ENCODE data around the gene EHMT1. TPM values are rescaled to one million over a fixed set of nuclear protein-coding genes. Genes with fewer than 3 reads are reported as not detected.
A peak's percentile ranks its signal among the peaks of the same experiment; 100 is the strongest.

EHMT1 gene
- 38.3 and 47.4 TPM in 2 replicates for total RNA-seq

DNA sequence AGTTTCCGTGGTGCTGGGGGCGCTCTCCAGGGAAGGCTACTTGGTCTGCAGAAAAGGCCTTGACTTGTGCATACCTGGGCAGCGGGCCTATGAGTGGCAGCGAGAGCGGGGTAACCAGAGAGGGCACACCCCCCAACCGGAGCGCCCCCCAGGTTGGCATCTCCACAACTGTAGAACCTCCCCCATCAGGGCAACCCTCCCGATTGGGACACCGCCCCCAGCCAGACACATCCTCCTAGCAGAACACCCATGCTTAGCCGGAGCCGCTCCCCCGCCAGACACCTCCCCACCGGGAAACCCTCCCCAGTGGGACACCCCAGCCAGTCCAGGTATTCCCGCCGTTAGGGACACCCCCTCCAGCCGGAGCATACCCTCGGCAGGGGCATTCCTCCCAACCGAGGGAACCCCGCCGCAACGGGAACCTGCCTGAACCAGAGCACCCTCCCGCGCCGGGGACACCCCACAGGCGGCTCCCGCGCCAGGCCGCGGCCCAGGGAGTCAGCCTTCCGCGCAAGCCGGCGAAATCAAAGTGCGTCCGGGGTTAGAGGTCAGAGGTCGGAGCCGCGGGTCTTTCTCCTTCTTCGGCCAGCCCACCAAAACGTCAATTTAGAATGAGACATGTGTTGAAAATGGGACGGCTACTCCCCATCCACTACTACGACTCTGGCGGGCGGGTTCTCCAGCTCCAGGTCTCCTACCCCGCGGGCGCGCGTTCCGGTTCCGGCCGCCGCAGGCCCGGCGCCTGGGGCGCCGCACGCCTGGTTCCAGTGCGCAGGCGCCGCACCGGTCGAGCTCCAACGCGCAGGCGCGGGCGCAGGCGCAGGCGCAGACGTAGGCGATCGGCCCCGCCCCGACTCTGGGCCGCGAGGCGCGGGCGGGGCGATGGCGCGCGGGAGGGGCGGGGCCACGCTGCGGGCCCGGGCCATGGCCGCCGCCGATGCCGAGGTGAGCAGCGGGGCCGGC, at the start of gene EHMT1:
TSS of gene EHMT1 (plus strand) at position 901 of the 963 bp plus-strand sequence. CDS start at position 925, 24 bp downstream.
- peak; percentile 66 to 87 for DNase-seq (ENCODE audit: low read depth in 2 of 2)

DNA sequence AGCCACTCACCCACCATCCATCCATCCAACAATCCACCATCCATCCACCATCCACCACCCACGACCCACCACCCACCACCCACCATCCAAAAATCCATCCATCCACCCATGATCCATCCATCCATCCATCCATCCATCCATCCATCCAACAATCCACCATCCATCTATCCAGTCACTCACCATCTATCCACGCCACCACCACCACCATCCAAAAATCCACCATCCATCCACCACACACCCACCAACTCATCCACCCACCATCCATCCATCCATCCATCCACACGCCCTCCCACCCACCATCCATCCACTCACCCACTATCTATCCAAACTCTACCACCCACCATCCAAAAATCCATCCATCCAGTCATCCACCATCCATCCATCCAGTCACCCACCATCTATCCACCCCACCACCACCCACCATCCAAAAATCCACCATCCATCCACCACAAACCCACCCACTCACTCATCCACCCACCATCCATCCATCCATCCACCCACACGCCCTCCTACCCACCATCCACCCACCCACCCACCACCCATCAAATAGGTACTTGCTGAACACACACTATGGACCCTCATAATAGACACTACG, 49.1 kb upstream of the EHMT1 start:
- DNase-seq (ENCODE audit: low read depth in 2 of 2), result no peak

DNA sequence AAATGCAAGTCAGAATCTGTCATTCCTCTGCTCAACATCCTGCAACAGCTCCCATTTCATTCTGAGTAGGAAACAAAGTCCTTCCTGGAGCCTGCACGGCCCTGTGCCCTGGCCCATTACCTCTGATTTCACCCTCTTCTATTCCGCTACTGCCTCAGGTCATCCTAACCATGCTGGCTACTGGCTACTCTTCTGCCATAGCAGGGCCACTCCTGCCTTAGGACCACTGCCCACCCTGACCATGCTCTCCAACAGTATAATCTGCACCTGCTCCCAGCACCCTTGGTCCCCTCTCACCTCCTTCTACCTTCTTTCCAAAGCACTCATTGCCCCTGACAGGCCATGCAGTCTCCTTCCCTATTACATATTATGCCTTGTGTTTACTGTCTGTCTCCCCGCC, 48.2 kb upstream of the EHMT1 start:
- DNase-seq (ENCODE audit: low read depth in 2 of 2), result no peak

DNA sequence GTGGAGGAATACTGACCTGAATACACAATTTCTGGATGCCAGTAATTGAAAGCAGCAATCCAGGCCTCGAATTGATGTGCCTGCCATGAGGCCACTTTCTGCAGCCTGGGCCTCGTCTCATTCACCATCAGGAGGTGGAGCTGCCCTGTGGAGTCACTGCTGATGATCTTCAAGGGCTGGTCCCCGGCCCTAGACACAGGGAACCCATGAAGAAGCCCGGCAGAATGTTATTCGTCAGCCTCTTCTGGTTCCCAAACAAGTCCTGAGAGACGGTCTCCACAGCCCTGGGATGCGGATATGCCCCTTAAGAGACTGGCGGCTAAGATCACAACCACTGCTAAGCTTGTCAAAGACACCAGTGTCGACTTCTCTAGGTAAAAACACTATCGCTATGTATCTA, 44.6 kb upstream of the EHMT1 start:
- DNase-seq (ENCODE audit: low read depth in 2 of 2), result no peak

DNA sequence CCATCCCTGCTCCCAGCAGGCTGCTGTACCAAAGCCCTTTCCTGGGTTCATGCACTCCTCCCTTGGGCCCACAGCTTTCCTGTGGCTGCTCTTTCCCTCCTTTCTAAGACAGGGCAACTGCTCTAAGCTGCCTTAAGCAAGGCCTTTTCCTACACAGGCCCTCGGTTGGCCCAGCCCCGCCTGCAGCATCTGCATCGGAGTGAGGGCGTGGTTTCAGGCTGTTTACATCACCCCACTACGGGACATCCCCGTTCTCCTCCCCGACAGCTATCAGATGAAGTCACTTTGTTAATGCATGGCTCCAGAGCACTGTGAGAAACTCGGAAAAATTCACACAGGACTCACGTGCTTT, 43.5 kb upstream of the EHMT1 start:
- no peak for DNase-seq (ENCODE audit: low read depth in 2 of 2)

DNA sequence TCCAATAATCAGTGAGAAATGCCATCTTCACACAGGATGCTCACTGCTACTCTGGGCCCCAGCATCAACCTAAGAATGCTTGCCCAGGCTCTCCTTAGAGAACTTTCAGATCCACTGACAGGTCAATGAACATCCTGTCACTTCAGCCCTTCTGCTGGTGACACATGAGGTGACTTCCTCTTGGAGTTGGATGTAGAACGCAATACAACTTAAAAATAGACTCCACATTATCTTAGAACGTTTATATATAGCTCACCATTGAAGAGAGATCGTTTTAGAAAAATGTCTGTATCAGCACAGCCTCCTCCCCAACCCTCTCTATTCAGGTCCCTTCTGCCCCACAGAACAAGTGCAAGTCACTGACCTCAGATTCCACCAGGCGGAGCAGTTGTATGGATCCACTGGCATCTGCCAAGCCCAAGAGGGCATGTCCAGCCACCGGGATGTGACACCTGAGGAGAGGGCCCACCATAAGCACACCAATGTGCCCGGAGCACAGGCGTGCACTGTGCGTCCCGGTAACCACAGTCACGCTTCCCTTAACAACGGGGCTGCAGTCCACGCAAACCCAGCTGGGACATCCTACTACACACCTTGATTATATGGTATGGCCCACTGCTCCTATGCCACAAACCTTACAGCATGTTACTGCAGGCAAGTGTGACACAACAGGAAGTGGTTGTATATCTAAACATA, 42.9 kb upstream of the EHMT1 start:
- no peak for DNase-seq (ENCODE audit: low read depth in 2 of 2)

DNA sequence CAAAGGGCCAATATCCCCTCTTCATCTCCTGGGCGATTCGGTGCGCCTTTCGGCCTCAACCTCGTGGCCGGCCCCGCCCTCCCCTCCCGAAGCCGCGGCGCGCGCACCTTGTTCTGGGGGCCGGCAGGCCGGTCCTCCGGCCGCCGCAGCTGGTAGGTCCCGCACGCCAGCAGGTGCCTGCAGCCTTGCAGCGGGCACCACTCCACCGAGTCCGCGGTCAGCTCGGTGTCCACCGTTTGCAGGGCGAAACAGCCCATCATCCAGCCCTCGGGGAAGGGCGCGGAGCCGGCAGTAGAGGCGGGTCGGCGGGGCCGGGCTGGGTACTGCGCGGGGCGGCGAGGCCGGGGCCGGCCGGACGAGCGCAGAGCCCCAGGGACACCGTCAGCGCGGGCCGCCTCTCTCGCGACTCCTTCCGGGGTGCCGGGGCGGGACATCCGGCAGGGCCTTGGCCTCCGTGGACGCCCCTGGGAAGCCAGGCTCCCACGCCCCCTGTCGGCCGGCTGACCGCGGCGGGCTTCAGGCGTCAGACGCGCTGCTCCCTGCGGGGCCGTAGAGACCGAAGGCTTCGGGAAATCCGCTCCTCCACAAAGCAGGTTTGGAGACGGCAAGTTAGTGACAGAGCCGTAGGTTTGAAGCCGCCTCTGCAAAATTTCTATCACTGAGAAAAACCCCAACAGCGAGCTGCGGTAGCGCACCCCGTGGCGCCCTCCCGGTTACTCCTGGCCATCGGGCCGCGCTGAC, 40.1 kb upstream of the EHMT1 start, which contains the start of gene DPH7:
TSS of gene DPH7 (minus strand) at position 408 of the 741 bp plus-strand sequence. CDS start at position 260, 148 bp downstream.
- DNase-seq (ENCODE audit: low read depth in 2 of 2), result peak; percentile 71 to 93

DNA sequence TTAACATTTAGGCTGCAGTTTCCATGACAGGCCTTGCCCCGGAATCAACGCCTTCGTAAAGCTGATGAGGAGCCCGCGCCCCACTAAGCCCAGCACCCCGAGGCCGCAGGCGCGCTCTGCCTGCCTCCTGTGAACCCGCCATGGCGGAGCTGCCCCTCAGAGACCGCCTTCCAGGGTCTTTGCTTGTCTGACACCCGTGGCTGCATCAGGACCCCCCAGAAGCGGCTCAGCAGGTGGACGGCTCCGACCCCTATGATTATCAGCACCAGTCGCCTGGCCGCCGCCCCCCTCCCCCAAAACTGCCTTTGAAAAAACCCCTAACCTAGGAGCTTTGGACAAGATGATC, 39.6 kb upstream of the EHMT1 start:
- DNase-seq (ENCODE audit: low read depth in 2 of 2), result no peak

DNA sequence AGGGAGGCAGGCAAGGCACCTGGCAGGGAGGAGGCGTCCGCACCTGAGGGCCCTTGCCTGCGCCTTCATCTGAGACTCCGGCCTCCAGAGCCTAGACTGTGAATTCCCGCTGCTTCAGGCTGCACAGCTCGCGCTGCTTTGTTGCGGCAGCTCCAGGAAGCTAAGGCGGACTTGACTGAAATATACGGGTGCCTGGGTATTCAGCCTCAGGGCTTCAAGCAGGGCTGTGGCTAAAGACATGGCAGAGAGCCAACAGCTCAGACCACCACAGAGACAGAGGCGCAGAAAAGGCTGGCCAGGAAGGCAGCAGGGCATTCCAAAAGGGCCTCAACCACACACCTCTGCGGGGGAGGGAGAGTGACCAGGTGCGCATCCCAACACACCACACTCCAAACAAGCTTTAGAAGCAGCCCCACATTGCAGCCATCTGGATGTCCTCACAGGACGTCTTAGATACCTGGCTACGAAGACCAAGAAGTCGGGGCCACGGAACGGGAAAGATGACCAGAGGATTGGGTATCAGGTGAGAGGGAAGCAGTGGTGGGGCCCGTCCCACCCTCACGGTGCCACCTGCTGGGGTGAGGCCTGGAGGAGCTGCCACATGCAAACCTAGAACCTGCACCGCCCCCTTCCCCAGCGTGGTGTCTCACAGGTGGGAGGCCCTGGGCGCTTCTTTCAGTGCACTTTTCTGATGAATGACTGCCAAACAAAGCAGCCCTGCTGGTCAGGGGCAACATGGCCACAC, 38.4 kb upstream of the EHMT1 start:
- no peak for DNase-seq (ENCODE audit: low read depth in 2 of 2)

DNA sequence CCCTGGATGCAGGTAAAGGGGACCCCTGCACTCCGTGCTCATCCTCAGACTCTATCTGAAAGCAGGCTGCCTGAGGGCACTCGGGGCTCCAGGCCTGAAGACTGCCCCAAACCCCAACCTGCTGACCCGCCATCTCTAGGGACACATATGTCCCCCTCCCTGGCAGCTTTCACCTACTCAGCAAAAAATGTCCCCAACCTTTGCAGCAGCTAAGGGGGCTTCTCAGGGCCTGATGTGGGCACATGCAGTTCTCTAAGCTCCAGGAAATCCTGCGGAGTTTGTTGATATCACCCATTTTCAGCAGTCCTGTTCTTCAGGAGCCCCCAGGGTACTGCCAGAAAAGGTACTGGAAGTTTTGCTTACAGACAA, 37.9 kb upstream of the EHMT1 start:
- DNase-seq (ENCODE audit: low read depth in 2 of 2), result no peak

DNA sequence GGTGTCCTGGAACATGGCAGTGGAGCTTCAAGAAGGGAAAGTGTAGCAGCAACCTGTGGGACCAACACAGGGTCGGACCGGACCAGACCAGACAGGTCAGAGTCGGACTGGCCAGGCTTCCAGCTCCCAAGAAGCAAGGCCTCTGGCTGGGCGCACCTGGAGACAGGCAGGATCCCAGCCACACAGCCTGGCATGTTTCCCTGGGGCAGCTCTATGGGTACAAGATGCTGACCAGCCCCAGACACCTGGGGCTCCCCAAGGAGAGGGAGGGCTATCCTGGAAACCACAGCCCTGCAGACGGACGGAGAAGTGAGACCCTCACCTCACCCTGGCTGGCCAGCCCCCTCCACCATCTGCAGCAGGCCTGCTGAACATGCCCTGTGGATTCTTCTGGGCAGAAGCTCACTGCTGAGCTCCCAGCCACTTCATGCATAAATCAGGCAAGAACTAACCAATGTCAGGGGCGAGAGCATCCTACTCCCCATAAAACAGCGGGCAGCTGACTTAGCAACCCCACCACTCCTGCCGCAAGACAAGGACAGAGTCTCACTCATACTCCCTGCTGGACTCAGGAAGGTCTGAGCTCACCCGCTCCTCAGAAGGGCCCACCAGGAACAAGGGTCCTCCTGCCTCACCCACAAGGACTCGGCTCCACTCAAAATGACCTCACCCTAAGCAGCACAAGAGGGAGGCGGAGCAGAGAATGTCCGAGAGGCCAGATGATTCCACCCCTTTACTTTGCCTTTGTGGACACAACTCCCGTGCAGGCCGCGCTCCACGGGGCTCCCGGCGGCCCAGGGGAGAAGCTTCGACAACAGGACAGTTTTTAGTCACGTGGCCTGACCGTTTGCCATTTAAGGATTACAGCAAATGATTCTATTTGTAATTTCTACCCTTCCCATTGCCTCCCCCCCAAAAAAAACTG, 37.2 kb upstream of the EHMT1 start:
- DNase-seq (ENCODE audit: low read depth in 2 of 2), result no peak

DNA sequence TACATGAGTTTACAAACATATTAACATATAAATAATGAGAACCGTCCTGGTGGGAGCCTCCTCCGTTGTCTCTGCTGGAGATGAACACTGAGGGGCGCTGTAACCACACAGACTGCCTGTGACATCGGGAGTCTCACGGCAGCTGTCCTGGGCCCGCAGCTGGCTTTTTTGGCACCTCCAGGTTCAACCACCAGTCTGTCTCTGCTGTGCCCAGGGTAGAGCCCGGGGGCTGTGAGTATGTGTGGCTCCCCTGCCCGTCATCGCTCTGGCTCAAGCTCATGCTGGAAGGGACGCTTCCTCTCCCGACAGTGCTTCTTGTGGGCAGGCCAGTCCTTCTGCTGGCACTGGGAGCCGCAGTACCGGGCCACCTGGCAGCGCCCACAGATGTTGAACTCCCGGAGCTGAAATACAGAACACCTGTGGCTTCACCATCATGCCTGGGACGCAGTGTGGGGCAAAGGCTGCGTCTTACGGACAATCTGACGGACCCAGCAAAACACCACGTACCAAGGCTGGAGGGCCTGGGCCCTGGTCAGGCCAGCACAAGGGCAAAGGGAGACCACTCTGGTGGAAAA, 36.4 kb upstream of the EHMT1 start:
- peak; percentile 12 to 29 for DNase-seq (ENCODE audit: low read depth in 2 of 2)

DNA sequence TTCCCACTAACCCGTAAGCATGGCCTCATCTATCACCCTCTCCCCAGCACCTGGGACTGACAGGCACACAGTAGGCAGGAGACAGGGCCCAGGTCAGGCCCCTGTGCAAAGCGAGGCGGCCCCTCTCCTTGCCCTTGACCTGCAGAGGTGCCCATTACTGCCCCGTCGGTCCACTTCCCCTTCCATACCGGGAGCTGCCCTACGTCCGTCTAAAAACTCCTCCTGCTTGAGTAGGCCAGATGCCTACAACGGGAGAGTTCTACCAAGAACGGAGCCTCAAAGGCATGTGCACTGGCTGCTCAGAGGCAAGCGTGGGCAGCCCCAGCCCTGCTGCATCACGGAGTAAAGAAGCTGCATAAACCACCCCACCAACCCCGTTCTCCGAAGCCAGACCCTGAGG, 35.5 kb upstream of the EHMT1 start:
- DNase-seq (ENCODE audit: low read depth in 2 of 2), result no peak

DNA sequence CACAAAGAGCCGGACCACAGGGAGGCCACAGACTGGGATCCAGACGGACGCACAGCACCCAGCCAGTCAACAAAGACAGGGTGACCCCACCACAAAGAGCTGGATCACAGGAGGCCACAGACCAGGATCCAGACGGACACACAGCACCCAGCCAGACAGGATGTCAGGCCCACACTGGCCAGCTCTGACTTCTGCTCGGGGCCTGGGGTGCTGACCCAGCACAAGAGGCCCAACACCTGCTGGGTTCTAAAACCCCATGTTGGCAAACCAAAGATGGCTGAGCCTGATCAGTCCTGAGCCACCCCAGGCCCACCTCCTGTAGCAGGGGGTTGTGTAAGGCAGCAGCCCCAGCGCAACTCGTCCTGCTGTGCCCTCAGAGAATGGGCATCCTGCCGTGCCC, 34.8 kb upstream of the EHMT1 start:
- DNase-seq (ENCODE audit: low read depth in 2 of 2), result no peak

DNA sequence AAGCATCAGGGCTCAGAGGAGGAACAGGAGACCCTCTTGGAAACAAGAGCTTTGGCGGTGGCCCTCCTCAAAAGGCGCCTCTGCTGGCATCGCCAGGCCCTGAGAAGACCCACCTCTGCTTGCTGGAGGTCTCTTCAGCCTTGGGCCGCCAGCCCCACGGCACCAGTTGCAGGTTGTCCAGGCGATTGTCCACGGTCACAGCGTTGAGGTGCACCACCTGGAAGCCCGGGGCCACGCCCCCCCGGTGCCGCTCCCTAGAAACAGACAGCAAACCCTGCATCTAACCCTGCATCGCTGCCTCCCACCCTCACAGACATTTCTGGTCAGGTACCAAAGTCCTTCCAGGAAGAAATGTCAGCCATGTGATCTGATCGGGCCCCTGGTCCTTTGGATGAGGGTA, 32.0 kb upstream of the EHMT1 start:
- no peak for DNase-seq (ENCODE audit: low read depth in 2 of 2)

DNA sequence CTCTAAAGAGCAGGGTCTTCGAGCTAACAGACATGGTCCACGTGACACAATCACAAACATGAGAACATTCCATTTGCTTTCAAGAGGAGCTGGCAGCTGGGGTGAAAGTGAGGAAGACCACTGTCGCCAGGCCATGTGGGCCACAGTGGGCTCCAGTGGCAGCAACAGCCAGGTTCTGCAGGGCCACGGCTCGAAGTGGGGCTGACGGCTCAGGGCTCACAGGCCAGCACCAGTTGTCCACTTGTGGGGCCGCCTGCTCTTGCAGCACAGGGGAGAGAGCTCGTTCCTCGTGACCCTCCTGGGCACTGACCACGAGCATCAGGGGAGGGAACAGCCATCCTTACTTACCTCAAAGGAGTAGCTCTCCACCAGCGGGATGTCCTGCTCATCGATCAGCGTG, 30.5 kb upstream of the EHMT1 start:
- DNase-seq (ENCODE audit: low read depth in 2 of 2), result no peak

DNA sequence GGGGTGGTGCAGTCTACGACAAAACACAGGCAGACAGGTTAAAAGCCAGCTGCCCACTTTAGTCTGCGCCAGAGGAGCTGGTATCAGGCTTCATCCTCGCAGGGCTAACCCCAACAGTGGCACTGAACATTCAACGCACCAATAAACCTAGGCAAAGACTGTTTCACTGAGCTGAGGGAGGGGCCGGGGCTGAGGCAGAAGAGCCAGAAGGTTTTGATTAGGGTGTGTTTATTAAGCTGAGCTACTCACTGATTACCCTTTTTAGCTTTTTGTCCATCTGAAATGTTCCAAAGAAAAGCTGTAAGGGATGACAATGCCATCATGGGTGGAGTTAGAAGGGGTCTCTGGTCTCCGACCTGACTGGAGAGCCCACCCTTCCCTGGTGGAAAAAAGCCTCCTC, 29.9 kb upstream of the EHMT1 start:
- DNase-seq (ENCODE audit: low read depth in 2 of 2), result no peak

DNA sequence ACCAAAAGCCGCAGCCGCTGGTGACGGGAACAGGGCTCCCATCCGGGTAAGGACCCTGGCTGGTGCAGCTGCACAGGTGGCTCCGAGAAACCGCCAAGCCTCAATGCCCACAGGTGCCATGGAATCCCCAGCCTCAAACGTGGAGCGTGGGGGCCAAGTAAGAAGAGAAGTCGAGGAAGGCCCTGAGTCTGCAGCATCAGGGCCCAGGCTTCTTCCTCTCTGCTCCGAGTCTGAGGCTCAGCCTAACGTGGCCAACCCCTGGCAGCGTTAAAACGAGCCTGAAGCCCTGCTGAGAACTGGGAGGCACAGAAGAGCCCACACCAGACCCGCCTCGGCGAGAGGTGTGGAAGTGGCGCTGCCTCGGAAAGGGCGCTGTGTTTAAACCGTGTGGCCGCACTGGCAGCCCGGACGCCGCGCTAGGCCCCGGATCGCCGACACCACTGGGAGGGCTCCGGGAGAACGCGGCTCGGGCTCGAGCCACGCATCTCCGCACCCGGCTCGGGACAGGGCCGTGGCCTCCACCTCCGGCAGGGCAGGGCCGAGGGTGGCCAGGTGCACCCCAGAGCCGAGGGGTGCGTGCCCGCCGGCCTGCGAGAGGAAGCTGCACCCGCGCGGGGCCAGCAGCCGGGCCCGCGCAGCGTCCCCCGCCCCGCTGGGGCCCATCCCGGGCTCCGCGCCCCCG, 29.2 kb upstream of the EHMT1 start:
- DNase-seq (ENCODE audit: low read depth in 2 of 2), result peak in 1 of 2 donors; percentile 33

DNA sequence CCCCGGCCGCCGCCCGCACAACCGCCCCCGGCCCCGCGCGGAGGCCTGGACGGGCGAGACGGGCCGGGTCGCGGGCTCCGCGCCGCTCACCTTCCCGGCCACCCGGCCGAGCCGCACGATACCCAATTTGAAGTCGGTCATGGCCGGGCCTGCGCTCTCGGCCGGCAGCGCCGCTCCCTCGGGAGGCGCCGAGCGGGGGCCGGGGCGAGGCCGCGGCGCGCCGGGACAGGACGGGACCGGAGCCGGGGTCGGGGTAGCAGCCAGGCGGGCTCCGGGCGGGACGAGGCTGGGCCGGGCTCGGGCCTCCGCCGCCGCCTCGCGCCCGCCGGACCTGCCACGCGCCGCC, 28.7 kb upstream of the EHMT1 start:
- DNase-seq (ENCODE audit: low read depth in 2 of 2), result no peak
